HEK293 (cell line): ENCODE data around the gene SH2B2.

Experiments used
- CTCF ChIA-PET: fragments of 350-600 bp; formaldehyde crosslinking; extraction: SDS; loops from one replicate; lab custom pipeline; 2021; ENCODE audit warnings: antibody characterized with exemption; lab: Yijun Ruan, JAX
- POLR2A ChIA-PET: fragments of 300-600 bp; formaldehyde crosslinking; extraction: SDS; loops from one replicate; lab custom pipeline; 2020; ENCODE audit warnings: antibody characterized with exemption, inconsistent platforms; lab: Yijun Ruan, JAX
- H3K27ac ChIP-seq: fragments of 200-500 bp; sonication (Bioruptor generic); 2 replicates; pipeline ENCODE4 v1.5.1; 2014; ENCODE audit warnings: low read depth, low read length, control low read depth, inconsistent platforms; ENCODE audit errors: extremely low read depth
- H3K36me3 ChIP-seq, 2 experiments: fragments of 200-500 bp in 1 of 2; sonication (Bioruptor generic) in 1 of 2; 1 replicate in 1 of 2; 2 replicates in 1 of 2; pipeline ENCODE4 v1.5.1; 2014 to 2017; ENCODE audit warnings: inconsistent platforms in 2 of 2, low read length in 2 of 2; ENCODE audit not compliant: control insufficient read depth in 2 of 2, insufficient read depth in 1 of 2
- H3K4me1 ChIP-seq: fragments of 200-500 bp; sonication (Bioruptor generic); 2 replicates; pipeline ENCODE4 v1.5.1; 2014; ENCODE audit warnings: mild to moderate bottlenecking, low read length, inconsistent platforms; ENCODE audit not compliant: control insufficient read depth, insufficient read depth
- H3K4me3 ChIP-seq: 2 replicates; pipeline ENCODE4 v1.5.1; 2011; ENCODE audit warnings: low read depth, mild to moderate bottlenecking, control low read depth, low read length, moderate library complexity
- H3K9me3 ChIP-seq: fragments of 200-500 bp; sonication (Bioruptor generic); 2 replicates; pipeline ENCODE4 v1.5.1; 2014; ENCODE audit warnings: low read depth, low read length, inconsistent platforms; ENCODE audit not compliant: control insufficient read depth, insufficient read depth
- KLF8 ChIP-seq: fragments of 450-650 bp; formaldehyde crosslinking; IDR thresholded peaks from 2 replicates; pipeline ENCODE4 v1.5.1; 2016; ENCODE audit warnings: missing biosample characterization, missing genetic modification characterization
- OVOL3 ChIP-seq: fragments of 450-650 bp; formaldehyde crosslinking; IDR thresholded peaks from 2 replicates; pipeline ENCODE4 v1.5.1; 2016; ENCODE audit warnings: missing biosample characterization, missing genetic modification characterization
- ZBTB1 ChIP-seq: fragments of 450-650 bp; formaldehyde crosslinking; IDR thresholded peaks from 2 replicates; pipeline ENCODE4 v1.5.1; 2016; ENCODE audit warnings: missing biosample characterization, missing genetic modification characterization
- ZBTB21 ChIP-seq: fragments of 450-650 bp; formaldehyde crosslinking; IDR thresholded peaks from 2 replicates; pipeline ENCODE4 v1.5.1; 2017; ENCODE audit warnings: missing biosample characterization, missing genetic modification characterization
- ZNF10 ChIP-seq: fragments of 450-650 bp; formaldehyde crosslinking; IDR thresholded peaks from 2 replicates; pipeline ENCODE4 v1.5.1; 2017; ENCODE audit warnings: missing biosample characterization, missing genetic modification characterization
- ZNF155 ChIP-seq: fragments of 450-650 bp; formaldehyde crosslinking; IDR thresholded peaks from 2 replicates; pipeline ENCODE4 v1.5.1; 2016; ENCODE audit warnings: missing biosample characterization, missing genetic modification characterization
- ZNF175 ChIP-seq: fragments of 450-650 bp; formaldehyde crosslinking; IDR thresholded peaks from 2 replicates; pipeline ENCODE4 v1.5.1; 2016; ENCODE audit warnings: missing biosample characterization, missing genetic modification characterization
- ZNF426 ChIP-seq: fragments of 450-650 bp; formaldehyde crosslinking; IDR thresholded peaks from 2 replicates; pipeline ENCODE4 v1.5.1; 2017; ENCODE audit warnings: missing biosample characterization, missing genetic modification characterization, mild to moderate bottlenecking, inconsistent platforms, moderate library complexity
- ZNF521 ChIP-seq: fragments of 450-650 bp; formaldehyde crosslinking; IDR thresholded peaks from 2 replicates; pipeline ENCODE4 v1.5.1; 2017; ENCODE audit warnings: missing biosample characterization, mild to moderate bottlenecking, missing genetic modification characterization
- ZNF792 ChIP-seq: fragments of 450-650 bp; formaldehyde crosslinking; IDR thresholded peaks from 2 replicates; pipeline ENCODE4 v1.5.1; 2016; ENCODE audit warnings: missing biosample characterization, missing genetic modification characterization
- TF ChIP-seq, protein P1 (sequence below): fragments of 450-650 bp; formaldehyde crosslinking; IDR thresholded peaks from 2 replicates; pipeline ENCODE4 v1.5.1; 2016; ENCODE audit warnings: missing biosample characterization, missing genetic modification characterization
- TF ChIP-seq, protein P2 (sequence below): fragments of 450-650 bp; IDR thresholded peaks from 2 replicates; pipeline ENCODE4 v1.5.1; 2018; ENCODE audit warnings: missing biosample characterization, missing genetic modification characterization
- TF ChIP-seq, protein P3 (sequence below): fragments of 450-650 bp; formaldehyde crosslinking; IDR thresholded peaks from 2 replicates; pipeline ENCODE4 v1.5.1; 2016; ENCODE audit warnings: missing biosample characterization, missing genetic modification characterization
- TF ChIP-seq, protein P4 (sequence below): fragments of 450-650 bp; formaldehyde crosslinking; IDR thresholded peaks from 2 replicates; pipeline ENCODE4 v1.5.1; 2016; ENCODE audit warnings: missing biosample characterization, missing genetic modification characterization
- TF ChIP-seq, protein P5 (sequence below): fragments of 450-650 bp; formaldehyde crosslinking; IDR thresholded peaks from 2 replicates; pipeline ENCODE4 v1.5.1; 2016; ENCODE audit warnings: missing biosample characterization, missing genetic modification characterization
- TF ChIP-seq, protein P6 (sequence below): fragments of 450-650 bp; formaldehyde crosslinking; IDR thresholded peaks from 2 replicates; pipeline ENCODE4 v1.5.1; 2016; ENCODE audit warnings: missing biosample characterization, missing genetic modification characterization

Gene SH2B2

DNA sequence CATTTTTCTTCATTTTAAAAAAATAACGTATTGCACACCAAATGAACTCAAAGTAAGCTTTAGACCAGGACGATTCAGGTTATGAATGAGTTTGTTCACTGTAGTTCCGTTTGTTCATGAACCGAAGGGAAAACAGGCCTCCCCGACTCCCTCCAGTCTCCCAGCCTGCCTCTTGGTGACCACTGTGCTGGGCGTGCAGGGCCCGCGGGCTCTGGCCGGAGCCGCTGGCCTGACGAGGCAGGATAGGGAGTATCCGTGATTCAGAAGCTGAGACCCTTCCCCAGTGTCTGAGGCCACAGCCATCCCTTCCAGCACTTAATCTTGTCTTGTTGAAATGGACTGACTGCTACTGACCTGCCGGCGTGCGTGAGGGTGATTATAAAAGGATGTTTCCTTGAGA lies 30.8 kb upstream of the SH2B2 start:
- ChIA-PET CTCF (interaction anchor here (0.9 kb wide), 1 partner anchor 17 kb away, joined by 6 read pairs; no protein-coding TSS in a partner anchor), POLR2A (no interaction called here)
- no peaks in the 10 kb centered on the region for H3K36me3 ChIP-seq
- no peaks in the 10 kb centered on the region for H3K9me3 ChIP-seq
- no peak overlapping the region for H3K27ac ChIP-seq
- no peaks in the 10 kb centered on the region for H3K4me1 ChIP-seq
- TF ChIP-seq, protein P1, sequence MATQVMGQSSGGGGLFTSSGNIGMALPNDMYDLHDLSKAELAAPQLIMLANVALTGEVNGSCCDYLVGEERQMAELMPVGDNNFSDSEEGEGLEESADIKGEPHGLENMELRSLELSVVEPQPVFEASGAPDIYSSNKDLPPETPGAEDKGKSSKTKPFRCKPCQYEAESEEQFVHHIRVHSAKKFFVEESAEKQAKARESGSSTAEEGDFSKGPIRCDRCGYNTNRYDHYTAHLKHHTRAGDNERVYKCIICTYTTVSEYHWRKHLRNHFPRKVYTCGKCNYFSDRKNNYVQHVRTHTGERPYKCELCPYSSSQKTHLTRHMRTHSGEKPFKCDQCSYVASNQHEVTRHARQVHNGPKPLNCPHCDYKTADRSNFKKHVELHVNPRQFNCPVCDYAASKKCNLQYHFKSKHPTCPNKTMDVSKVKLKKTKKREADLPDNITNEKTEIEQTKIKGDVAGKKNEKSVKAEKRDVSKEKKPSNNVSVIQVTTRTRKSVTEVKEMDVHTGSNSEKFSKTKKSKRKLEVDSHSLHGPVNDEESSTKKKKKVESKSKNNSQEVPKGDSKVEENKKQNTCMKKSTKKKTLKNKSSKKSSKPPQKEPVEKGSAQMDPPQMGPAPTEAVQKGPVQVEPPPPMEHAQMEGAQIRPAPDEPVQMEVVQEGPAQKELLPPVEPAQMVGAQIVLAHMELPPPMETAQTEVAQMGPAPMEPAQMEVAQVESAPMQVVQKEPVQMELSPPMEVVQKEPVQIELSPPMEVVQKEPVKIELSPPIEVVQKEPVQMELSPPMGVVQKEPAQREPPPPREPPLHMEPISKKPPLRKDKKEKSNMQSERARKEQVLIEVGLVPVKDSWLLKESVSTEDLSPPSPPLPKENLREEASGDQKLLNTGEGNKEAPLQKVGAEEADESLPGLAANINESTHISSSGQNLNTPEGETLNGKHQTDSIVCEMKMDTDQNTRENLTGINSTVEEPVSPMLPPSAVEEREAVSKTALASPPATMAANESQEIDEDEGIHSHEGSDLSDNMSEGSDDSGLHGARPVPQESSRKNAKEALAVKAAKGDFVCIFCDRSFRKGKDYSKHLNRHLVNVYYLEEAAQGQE (tag by site-specific recombination) = no peak
- no peak for TF ChIP-seq ZNF155
- TF ChIP-seq, protein P2, sequence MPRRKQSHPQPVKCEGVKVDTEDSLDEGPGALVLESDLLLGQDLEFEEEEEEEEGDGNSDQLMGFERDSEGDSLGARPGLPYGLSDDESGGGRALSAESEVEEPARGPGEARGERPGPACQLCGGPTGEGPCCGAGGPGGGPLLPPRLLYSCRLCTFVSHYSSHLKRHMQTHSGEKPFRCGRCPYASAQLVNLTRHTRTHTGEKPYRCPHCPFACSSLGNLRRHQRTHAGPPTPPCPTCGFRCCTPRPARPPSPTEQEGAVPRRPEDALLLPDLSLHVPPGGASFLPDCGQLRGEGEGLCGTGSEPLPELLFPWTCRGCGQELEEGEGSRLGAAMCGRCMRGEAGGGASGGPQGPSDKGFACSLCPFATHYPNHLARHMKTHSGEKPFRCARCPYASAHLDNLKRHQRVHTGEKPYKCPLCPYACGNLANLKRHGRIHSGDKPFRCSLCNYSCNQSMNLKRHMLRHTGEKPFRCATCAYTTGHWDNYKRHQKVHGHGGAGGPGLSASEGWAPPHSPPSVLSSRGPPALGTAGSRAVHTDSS = no peak
- no peak for TF ChIP-seq ZBTB21
- TF ChIP-seq, protein P3, sequence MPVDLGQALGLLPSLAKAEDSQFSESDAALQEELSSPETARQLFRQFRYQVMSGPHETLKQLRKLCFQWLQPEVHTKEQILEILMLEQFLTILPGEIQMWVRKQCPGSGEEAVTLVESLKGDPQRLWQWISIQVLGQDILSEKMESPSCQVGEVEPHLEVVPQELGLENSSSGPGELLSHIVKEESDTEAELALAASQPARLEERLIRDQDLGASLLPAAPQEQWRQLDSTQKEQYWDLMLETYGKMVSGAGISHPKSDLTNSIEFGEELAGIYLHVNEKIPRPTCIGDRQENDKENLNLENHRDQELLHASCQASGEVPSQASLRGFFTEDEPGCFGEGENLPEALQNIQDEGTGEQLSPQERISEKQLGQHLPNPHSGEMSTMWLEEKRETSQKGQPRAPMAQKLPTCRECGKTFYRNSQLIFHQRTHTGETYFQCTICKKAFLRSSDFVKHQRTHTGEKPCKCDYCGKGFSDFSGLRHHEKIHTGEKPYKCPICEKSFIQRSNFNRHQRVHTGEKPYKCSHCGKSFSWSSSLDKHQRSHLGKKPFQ = no peak
- no peak for TF ChIP-seq ZNF521 (tag by site-specific recombination)
- TF ChIP-seq OVOL3 (tag by site-specific recombination) = no peak
- TF ChIP-seq ZNF175 (tag by site-specific recombination) = no peak
- TF ChIP-seq KLF8 (tag by site-specific recombination) = no peak
- TF ChIP-seq, protein P4, sequence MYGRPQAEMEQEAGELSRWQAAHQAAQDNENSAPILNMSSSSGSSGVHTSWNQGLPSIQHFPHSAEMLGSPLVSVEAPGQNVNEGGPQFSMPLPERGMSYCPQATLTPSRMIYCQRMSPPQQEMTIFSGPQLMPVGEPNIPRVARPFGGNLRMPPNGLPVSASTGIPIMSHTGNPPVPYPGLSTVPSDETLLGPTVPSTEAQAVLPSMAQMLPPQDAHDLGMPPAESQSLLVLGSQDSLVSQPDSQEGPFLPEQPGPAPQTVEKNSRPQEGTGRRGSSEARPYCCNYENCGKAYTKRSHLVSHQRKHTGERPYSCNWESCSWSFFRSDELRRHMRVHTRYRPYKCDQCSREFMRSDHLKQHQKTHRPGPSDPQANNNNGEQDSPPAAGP (tag by site-specific recombination) = no peak
- no peak for TF ChIP-seq ZBTB1 (tag by site-specific recombination)
- TF ChIP-seq ZNF10 (tag by site-specific recombination) = no peak
- TF ChIP-seq, protein P5, sequence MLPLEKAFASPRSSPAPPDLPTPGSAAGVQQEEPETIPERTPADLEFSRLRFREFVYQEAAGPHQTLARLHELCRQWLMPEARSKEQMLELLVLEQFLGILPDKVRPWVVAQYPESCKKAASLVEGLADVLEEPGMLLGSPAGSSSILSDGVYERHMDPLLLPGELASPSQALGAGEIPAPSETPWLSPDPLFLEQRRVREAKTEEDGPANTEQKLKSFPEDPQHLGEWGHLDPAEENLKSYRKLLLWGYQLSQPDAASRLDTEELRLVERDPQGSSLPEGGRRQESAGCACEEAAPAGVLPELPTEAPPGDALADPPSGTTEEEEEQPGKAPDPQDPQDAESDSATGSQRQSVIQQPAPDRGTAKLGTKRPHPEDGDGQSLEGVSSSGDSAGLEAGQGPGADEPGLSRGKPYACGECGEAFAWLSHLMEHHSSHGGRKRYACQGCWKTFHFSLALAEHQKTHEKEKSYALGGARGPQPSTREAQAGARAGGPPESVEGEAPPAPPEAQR (tag by site-specific recombination) = no peak
- no peak for TF ChIP-seq ZNF426
- no peak for TF ChIP-seq ZNF792 (tag by site-specific recombination)
- TF ChIP-seq, protein P6, sequence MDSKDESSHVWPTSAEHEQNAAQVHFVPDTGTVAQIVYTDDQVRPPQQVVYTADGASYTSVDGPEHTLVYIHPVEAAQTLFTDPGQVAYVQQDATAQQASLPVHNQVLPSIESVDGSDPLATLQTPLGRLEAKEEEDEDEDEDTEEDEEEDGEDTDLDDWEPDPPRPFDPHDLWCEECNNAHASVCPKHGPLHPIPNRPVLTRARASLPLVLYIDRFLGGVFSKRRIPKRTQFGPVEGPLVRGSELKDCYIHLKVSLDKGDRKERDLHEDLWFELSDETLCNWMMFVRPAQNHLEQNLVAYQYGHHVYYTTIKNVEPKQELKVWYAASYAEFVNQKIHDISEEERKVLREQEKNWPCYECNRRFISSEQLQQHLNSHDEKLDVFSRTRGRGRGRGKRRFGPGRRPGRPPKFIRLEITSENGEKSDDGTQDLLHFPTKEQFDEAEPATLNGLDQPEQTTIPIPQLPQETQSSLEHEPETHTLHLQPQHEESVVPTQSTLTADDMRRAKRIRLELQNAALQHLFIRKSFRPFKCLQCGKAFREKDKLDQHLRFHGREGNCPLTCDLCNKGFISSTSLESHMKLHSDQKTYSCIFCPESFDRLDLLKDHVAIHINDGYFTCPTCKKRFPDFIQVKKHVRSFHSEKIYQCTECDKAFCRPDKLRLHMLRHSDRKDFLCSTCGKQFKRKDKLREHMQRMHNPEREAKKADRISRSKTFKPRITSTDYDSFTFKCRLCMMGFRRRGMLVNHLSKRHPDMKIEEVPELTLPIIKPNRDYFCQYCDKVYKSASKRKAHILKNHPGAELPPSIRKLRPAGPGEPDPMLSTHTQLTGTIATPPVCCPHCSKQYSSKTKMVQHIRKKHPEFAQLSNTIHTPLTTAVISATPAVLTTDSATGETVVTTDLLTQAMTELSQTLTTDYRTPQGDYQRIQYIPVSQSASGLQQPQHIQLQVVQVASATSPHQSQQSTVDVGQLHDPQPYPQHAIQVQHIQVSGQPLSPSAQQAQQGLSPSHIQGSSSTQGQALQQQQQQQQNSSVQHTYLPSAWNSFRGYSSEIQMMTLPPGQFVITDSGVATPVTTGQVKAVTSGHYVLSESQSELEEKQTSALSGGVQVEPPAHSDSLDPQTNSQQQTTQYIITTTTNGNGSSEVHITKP = no peak
- no peak overlapping the region for H3K4me3 ChIP-seq
